Psoas muscle (tissue), 8 donors: ENCODE results near the gene SNORC. TPM values are rescaled to one million over a fixed set of nuclear protein-coding genes. Genes with fewer than 3 reads are reported as not detected.

Source experiments
- ATAC-seq, 4 donors: fragments of 200-7000 bp; cut with Tn5 transposase; one replicate each; pipeline ENCODE4 v1.9.1; 2020; ENCODE audit warnings: moderate library complexity in 3 of 4, mild to moderate bottlenecking in 2 of 4
- DNase-seq, 2 donors: peaks; one replicate each; pipeline ENCODE4 v3.0.0-alpha.2; 2020
- H3K27ac ChIP-seq: fragments of 200-600 bp; one replicate; pipeline ENCODE4 v1.8.0; 2022
- H3K27me3 ChIP-seq, 3 donors: fragments of 200-600 bp in 1 of 3; one replicate each; pipeline versions ENCODE4 v1.6.1 to v1.8.0; 2013 to 2022; ENCODE audit warnings: low read length in 2 of 3, mild to moderate bottlenecking in 2 of 3, moderate library complexity in 1 of 3; ENCODE audit not compliant: insufficient read depth in 3 of 3
- H3K36me3 ChIP-seq, 2 donors: fragments of 200-600 bp in 1 of 2; one replicate each; pipeline versions ENCODE4 v1.6.1 to v1.8.0; 2013 to 2022; ENCODE audit warnings: low read depth in 1 of 2, mild to moderate bottlenecking in 1 of 2, moderate library complexity in 1 of 2; ENCODE audit not compliant: insufficient read depth in 1 of 2
- H3K4me1 ChIP-seq: fragments of 200-600 bp; one replicate; pipeline ENCODE4 v1.8.0; 2022
- H3K4me3 ChIP-seq: fragments of 200-600 bp; one replicate; pipeline ENCODE4 v1.8.0; 2022; ENCODE audit warnings: mild to moderate bottlenecking
- H3K9me3 ChIP-seq: fragments of 200-600 bp; one replicate; pipeline ENCODE4 v1.8.0; 2022
- CTCF ChIP-seq: fragments of 200-600 bp; IDR thresholded peaks from one replicate; pipeline ENCODE4 v1.8.0; 2022; ENCODE audit warnings: antibody characterized with exemption
- WGBS, 3 donors: extraction: QIAGEN DNeasy Blood & Tissue Kit; methylation state at CpG; one replicate each; pipeline versions ENCODE4 v1.1.6 to v1.1.7; 2013; 5-methylcytosine and 5-hydroxymethylcytosine counted together
- intact Hi-C, 2 donors: fragments of 100-400 bp; cut with DNase I; formaldehyde crosslinking; loops; one replicate each; pipeline versions ENCODE4 v1.11.0 to v1.14.2; 2022
- polyA plus RNA-seq, 3 donors: library from polyadenylated mRNA; stranded (reverse); fragments of 200-250 nt; gene quantifications; one replicate each; pipeline ENCODE4 v1.2.3, GENCODE V29; 2013
- total RNA-seq, 4 donors: library from RNA; stranded (reverse); fragmentation: NEBNext Ultra II Directional in 2 of 4; extraction: Animal tissue kit (Norgen Biotek cat#: 25700) in 2 of 4; gene quantifications; one replicate each; pipeline versions ENCODE4 v1.2.1 to v1.2.4, GENCODE V29; 2021 to 2023
- donor health status: healthy with polysubstance abuse.
- donor health status: DM: no; HTN: no; CAD: no; lungs with moderate emphysema.
- donor health status: Bipolar disorder and iron deficiency.
- donor health status: healthy.
- donor health status: DM: yes; HTN: yes; CAD: no.
- donor health status: DM: no; HTN: no; CAD: no.
- donor health status: DM: no; HTN: no; CAD: no.
- donor health status: DM: yes; HTN: yes; CAD: no.

SNORC gene
- total and polyA plus RNA-seq, 7 donors: 0.06 to 2.1 (median 0.63) TPM

GRCh38 chr2:232852676-232853075 lies 17.4 kb upstream of the SNORC start:
- intact Hi-C loops: loop anchor here in 1 of 2 donors (1.0 to 5.0 kb wide), 3 partner anchors 200 to 399 kb away; partner anchors contain the start of gene ATG16L1
- Histone ChIP-seq H3K36me3 (peaks cover 9 to 72% of the 10 kb centered on the region in 2 donors), H3K27ac (peak overlapping the region; percentile 77), H3K27me3 (no peaks in the 10 kb centered on the region), H3K9me3 (no peaks in the 10 kb centered on the region), H3K4me3 (no peak overlapping the region), H3K4me1 (peaks cover 32% of the 10 kb centered on the region)
- no peak for TF ChIP-seq CTCF
- DNase-seq (no peak), ATAC-seq (peak in 3 of 4 donors; percentile 52 to 67 (median 55))
- 15 to 31% (median 31%) methylated on average over 2 of the region's 2 CpGs for WGBS, 3 donors

GRCh38 chr2:232854082-232854481 lies 16.0 kb upstream of the SNORC start:
- no peak for TF ChIP-seq CTCF
- Histone ChIP-seq H3K4me1 (peaks cover 45% of the 10 kb centered on the region), H3K36me3 (peaks cover 15 to 72% of the 10 kb centered on the region in 2 donors), H3K4me3 (no peak overlapping the region), H3K27ac (peak overlapping the region; percentile 80), H3K9me3 (no peaks in the 10 kb centered on the region), H3K27me3 (no peaks in the 10 kb centered on the region)
- 60 to 65% (median 62%) methylated on average over 7 of the region's 7 CpGs for WGBS, 3 donors
- ATAC-seq: no peak
- intact Hi-C loops: loop anchor here in 1 of 2 donors (5.0 kb wide), 2 partner anchors 198 to 247 kb away; no protein-coding TSS in a partner anchor
- DNase-seq: no peak

- Histone ChIP-seq H3K4me3 (no peak overlapping the region), H3K4me1 (peaks cover 41% of the 10 kb centered on the region), H3K27me3 (no peaks in the 10 kb centered on the region), H3K36me3 (peaks cover 12 to 53% of the 10 kb centered on the region in 2 donors), H3K27ac (peak overlapping the region; percentile 80), H3K9me3 (no peaks in the 10 kb centered on the region)
- ATAC-seq (peak; percentile 29 to 45 (median 38)), DNase-seq (no peak)
- intact Hi-C loops: loop anchor here in 1 of 2 donors (5.0 kb wide), 1 partner anchor 190 kb away; no protein-coding TSS in a partner anchor
- no peak for TF ChIP-seq CTCF
- WGBS, 3 donors: 55 to 82% (median 58%) methylated on average over 4 of the region's 4 CpGs
These were observed 12.9 kb upstream of the SNORC start for GRCh38 chr2:232857158-232857563.

GRCh38 chr2:232859385-232859916 lies 10.6 kb upstream of the SNORC start:
- no peak for TF ChIP-seq CTCF
- Histone ChIP-seq H3K4me1 (peaks cover 26% of the 10 kb centered on the region), H3K4me3 (no peak overlapping the region), H3K27me3 (no peaks in the 10 kb centered on the region), H3K36me3 (peaks cover 12 to 39% of the 10 kb centered on the region in 2 donors), H3K9me3 (no peaks in the 10 kb centered on the region), H3K27ac (peak overlapping the region; percentile 8)
- intact Hi-C loops: loop anchor here in 1 of 2 donors (5.0 kb wide), 1 partner anchor 188 kb away; no protein-coding TSS in a partner anchor
- DNase-seq (no peak), ATAC-seq (peak in 3 of 4 donors; percentile 39 to 53 (median 50))
- WGBS, 3 donors: 41 to 55% (median 45%) methylated on average over 4 of the region's 4 CpGs
